HG02885 (cell line): Measurements from ENCODE around the gene DUSP14.

Experiments used
- ATAC-seq: cut with Tn5 transposase; IDR thresholded peaks from one replicate; pipeline ENCODE4 v1.9.1; 2021; ENCODE audit warnings: mild to moderate bottlenecking; ENCODE audit not compliant: unreplicated experiment, poor library complexity

DUSP14 gene

DNA sequence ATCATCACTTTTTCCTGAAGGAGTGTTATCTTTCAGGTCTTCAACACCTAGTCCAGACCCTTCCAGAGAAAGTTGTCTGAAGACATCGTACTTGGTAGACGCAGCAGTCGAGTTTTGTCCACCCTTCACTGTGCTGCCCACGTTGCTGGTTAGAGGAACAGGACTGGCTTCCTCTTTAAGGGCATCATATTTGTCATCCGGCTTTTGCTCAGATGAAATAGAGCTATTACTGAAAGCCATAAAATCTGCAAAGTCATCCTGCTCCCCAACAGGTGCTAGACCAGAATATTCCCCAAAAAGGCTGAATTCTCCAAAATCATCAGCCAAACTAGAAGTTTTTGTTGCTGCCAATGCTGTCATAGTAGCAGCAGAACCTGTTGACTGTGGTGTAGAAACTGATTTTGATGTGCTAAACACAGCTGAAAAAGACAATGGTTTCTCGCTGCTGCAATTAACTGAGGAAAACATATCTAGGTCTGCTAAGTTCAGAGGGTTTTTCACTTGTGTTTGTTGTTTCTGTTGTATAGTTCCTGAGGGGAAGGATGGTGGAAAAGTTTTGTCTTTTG lies 63.8 kb downstream of the DUSP14 start:
- ATAC-seq, result no peak

DNA sequence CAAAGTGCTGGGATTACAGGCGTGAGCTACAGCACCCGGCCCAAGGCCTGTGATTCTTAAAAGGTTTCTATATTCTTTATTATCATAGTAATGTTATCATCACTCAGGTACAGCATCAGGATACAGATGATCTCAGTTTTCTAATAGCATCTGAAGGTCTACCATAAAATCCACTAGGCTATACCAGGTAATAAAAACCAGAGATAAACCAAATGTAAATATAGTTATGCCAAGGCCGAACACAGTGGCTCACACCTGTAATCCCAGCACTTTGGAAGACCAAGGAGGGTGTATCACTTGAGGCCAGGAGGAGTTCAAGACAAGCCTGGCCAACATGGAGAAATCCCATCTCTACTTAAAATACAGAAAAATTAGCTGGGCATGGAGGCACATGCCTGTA lies 65.7 kb downstream of the DUSP14 start:
- no peak for ATAC-seq

DNA sequence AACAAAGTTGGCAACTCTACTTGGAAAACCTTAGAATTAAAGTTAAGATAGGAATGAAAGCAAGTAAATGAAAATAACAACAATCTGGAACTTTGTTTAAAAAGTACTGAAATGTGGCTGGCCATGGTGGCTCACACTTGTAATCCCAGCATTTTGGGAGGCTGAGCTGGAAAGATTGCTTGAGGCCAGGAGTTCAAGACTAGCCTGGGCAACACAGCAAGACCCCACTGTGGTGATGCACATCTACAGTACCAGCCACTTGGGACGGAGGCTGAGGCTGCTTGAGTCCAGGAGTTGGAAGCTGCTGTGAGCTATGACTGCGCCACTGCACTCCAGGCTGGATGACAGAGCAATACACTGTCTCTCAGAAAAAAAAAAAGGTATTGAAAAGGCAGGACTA lies 67.8 kb downstream of the DUSP14 start:
- no peak for ATAC-seq

DNA sequence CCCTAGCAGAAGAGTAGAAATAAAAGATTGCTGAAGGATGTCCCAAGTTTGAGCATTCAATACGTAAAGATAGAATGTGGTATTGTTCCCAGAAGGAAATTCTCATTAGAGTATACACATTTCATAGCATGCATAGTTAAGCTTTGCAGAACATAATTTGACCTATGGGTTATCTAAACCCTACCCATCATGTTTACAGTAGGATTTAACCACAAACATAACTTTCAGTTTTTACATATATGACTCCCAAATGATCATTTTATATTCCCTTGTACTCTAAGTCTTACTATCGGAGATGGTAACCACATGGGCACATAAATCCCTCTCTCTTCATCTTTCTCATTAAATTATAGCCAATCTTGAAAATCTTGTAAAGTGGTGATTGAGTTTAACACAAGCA lies 68.6 kb downstream of the DUSP14 start:
- no peak for ATAC-seq

DNA sequence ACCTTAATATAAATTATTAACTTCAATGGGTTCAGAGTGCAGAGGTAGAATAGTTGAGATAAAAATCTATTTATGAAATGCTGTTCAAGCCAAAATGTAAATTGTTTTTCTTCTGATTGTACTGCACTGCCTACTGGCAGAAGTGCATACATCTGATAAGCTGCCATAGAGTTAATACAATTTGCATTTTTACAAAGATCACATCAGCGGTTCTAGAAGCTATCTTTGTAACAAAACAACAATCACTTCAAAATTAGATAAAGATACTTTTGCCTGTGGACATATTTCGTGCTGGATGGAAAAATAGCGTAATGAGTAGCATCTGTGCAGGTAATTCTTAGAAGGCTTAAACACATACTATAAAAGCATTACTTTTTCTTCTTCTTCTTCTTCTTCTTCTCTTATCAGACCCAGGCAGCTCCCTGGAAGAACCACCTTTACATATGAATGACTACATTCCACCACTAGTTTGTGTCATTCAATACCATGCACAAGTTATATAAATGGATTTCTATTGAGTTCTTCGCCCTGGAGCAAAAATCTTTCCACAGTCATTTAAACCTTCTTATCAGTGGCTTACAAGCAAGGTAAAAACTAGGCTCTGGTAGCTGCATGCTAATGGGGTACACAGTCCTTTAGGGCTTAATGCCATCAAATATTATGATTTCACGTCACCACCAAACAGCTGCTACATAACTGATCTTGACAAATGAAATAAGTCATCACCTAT lies 72.5 kb downstream of the DUSP14 start:
- no peak for ATAC-seq
